ENCODE results near the gene FOXN3. TPM values are rescaled to one million over a fixed set of nuclear protein-coding genes. Genes with fewer than 3 reads are reported as not detected.

The FOXN3 gene
- total RNA-seq, 1 donor from 2014 or later: 41.4 TPM

- no peak for DNase-seq (ENCODE audit: low read depth, low spot score)
- no peaks in the 10 kb centered on the region for H3K9me3 Mint-ChIP-seq
- H3K4me1 Mint-ChIP-seq: peaks cover 24% of the 10 kb centered on the region
- peaks cover 19% of the 10 kb centered on the region for H3K36me3 Mint-ChIP-seq (ENCODE audit: low read depth)
- no peak overlapping the region for H3K27ac Mint-ChIP-seq (ENCODE audit: unreplicated experiment)
- H3K27me3 Mint-ChIP-seq (ENCODE audit: low read depth): no peaks in the 10 kb centered on the region
- no peak for TF ChIP-seq CTCF (conservative IDR thresholded peaks at IDR 0.05)
- H3K4me3 Mint-ChIP-seq: no peak overlapping the region
Measured at GRCh38 chr14:89406941-89407340, 10.1 kb downstream of the FOXN3 start.

GRCh38 chr14:89406361-89406760 is 10.7 kb downstream of the FOXN3 start:
- Mint-ChIP-seq H3K4me1 (peaks cover 30% of the 10 kb centered on the region), H3K27ac (ENCODE audit: unreplicated experiment) (no peak overlapping the region), H3K9me3 (no peaks in the 10 kb centered on the region), H3K27me3 (ENCODE audit: low read depth) (no peaks in the 10 kb centered on the region), H3K36me3 (ENCODE audit: low read depth) (peaks cover 16% of the 10 kb centered on the region), H3K4me3 (no peak overlapping the region)
- TF ChIP-seq CTCF (conservative IDR thresholded peaks at IDR 0.05): no peak
- DNase-seq (ENCODE audit: low read depth, low spot score): no peak

- no peak for TF ChIP-seq CTCF (conservative IDR thresholded peaks at IDR 0.05)
- H3K9me3 Mint-ChIP-seq: no peaks in the 10 kb centered on the region
- no peak overlapping the region for H3K4me3 Mint-ChIP-seq
- no peak overlapping the region for H3K27ac Mint-ChIP-seq (ENCODE audit: unreplicated experiment)
- H3K36me3 Mint-ChIP-seq (ENCODE audit: low read depth): peaks cover 10% of the 10 kb centered on the region
- no peaks in the 10 kb centered on the region for H3K27me3 Mint-ChIP-seq (ENCODE audit: low read depth)
- peaks cover 31% of the 10 kb centered on the region for H3K4me1 Mint-ChIP-seq
- DNase-seq (ENCODE audit: low read depth, low spot score): no peak
Measured at GRCh38 chr14:89405712-89406111, 11.3 kb downstream of the FOXN3 start.

- Mint-ChIP-seq H3K4me1 (peaks cover 43% of the 10 kb centered on the region), H3K36me3 (ENCODE audit: low read depth) (peaks cover 4% of the 10 kb centered on the region), H3K4me3 (no peak overlapping the region), H3K27ac (ENCODE audit: unreplicated experiment) (no peak overlapping the region), H3K9me3 (no peaks in the 10 kb centered on the region), H3K27me3 (ENCODE audit: low read depth) (no peaks in the 10 kb centered on the region)
- DNase-seq (ENCODE audit: low read depth, low spot score): no peak
- no peak for TF ChIP-seq CTCF (conservative IDR thresholded peaks at IDR 0.05)
Measured at GRCh38 chr14:89402363-89402762, 14.7 kb downstream of the FOXN3 start.

- Mint-ChIP-seq H3K27me3 (ENCODE audit: low read depth) (no peaks in the 10 kb centered on the region), H3K27ac (ENCODE audit: unreplicated experiment) (no peak overlapping the region), H3K36me3 (ENCODE audit: low read depth) (peaks cover 4% of the 10 kb centered on the region), H3K4me3 (no peak overlapping the region), H3K9me3 (peaks cover 3% of the 10 kb centered on the region), H3K4me1 (peaks cover 38% of the 10 kb centered on the region)
- no peak for DNase-seq (ENCODE audit: low read depth, low spot score)
- no peak for TF ChIP-seq CTCF (conservative IDR thresholded peaks at IDR 0.05)
Measured at GRCh38 chr14:89401761-89402160, 15.3 kb downstream of the FOXN3 start.

- no peak for TF ChIP-seq CTCF (conservative IDR thresholded peaks at IDR 0.05)
- no peak overlapping the region for H3K27ac Mint-ChIP-seq (ENCODE audit: unreplicated experiment)
Measured at GRCh38 chr14:89401241-89401640, 15.8 kb downstream of the FOXN3 start.

More at GRCh38 chr14:89401241-89401640, 15.8 kb downstream of the FOXN3 start:
- no peaks in the 10 kb centered on the region for H3K27me3 Mint-ChIP-seq (ENCODE audit: low read depth)
- H3K4me3 Mint-ChIP-seq: no peak overlapping the region
- peaks cover 4% of the 10 kb centered on the region for H3K36me3 Mint-ChIP-seq (ENCODE audit: low read depth)
- H3K9me3 Mint-ChIP-seq: peaks cover 3% of the 10 kb centered on the region
- no peak for DNase-seq (ENCODE audit: low read depth, low spot score)
- peaks cover 36% of the 10 kb centered on the region for H3K4me1 Mint-ChIP-seq

All from neural crest cell (in vitro differentiated cells).